ENCODE data around the gene TMEM141. TPM values are rescaled to one million over a fixed set of nuclear protein-coding genes. Genes with fewer than 3 reads are reported as not detected.

TMEM141 gene
- total RNA-seq, 2 experiments from 2014 or later = 39.9 to 43.2 TPM

Small RNAs within 50 kb of the gene (microRNA-seq; reads per million reads assigned to microRNA genes)
- gene MIR4292 (not detected), gene MIR6722 (not detected)

Other genes starting within 250 kb of the TMEM141 start
- gene NOTCH1, start 245.3 kb upstream of the TMEM141 start, total RNA-seq = 10 to 100 TPM; 86.6 to 94.1 TPM
- gene EGFL7, start 128.4 kb upstream of the TMEM141 start, total RNA-seq = 1 to 10 TPM; 1.9 TPM
- gene AGPAT2, start 103.9 kb upstream of the TMEM141 start, total RNA-seq = 10 to 100 TPM; 32.7 to 33.7 TPM
- under 1 TPM in 1 of 2 experiments, not detected in 1; 0.16 TPM for gene DIPK1B, start 78.8 kb upstream of the TMEM141 start, total RNA-seq
- 1 to 10 TPM; 1.8 to 2.4 TPM for gene LCN10, start 48.4 kb upstream of the TMEM141 start, total RNA-seq
- gene LCN6, start 42.8 kb upstream of the TMEM141 start, total RNA-seq = not detected
- gene LCN8, start 33.1 kb upstream of the TMEM141 start, total RNA-seq = not detected
- gene LCN15, start 26.8 kb upstream of the TMEM141 start, total RNA-seq = not detected
- gene CCDC183, start 5.0 kb downstream of the TMEM141 start, total RNA-seq = under 1 TPM; 0.26 to 0.44 TPM
- gene RABL6, start 16.6 kb downstream of the TMEM141 start, total RNA-seq = 100 to 1,000 TPM; 117 to 118 TPM
- 1 to 10 TPM; 5.3 to 5.6 TPM for gene AJM1, start 51.1 kb downstream of the TMEM141 start, total RNA-seq
- gene PHPT1, start 58.1 kb downstream of the TMEM141 start, total RNA-seq = 100 to 1,000 TPM; 108 to 119 TPM
- 10 to 100 TPM; 14.7 to 15.8 TPM for gene MAMDC4, start 61.0 kb downstream of the TMEM141 start, total RNA-seq
- 100 to 1,000 TPM; 279 to 310 TPM for gene EDF1, start 75.0 kb downstream of the TMEM141 start, total RNA-seq
- 10 to 100 TPM; 48.5 to 57.2 TPM for gene TRAF2, start 95.2 kb downstream of the TMEM141 start, total RNA-seq
- gene FBXW5, start 153.4 kb downstream of the TMEM141 start, total RNA-seq = 100 to 1,000 TPM; 103 to 104 TPM
- gene C8G, start 153.9 kb downstream of the TMEM141 start, total RNA-seq = 1 to 10 TPM; 1.4 to 1.5 TPM
- 1 to 10 TPM; 1.0 to 1.7 TPM for gene LCN12, start 160.9 kb downstream of the TMEM141 start, total RNA-seq
- 1 to 10 TPM; 1.2 to 1.4 TPM for gene PTGDS, start 186.2 kb downstream of the TMEM141 start, total RNA-seq
- gene LCNL1, start 191.6 kb downstream of the TMEM141 start, total RNA-seq = not detected
- 10 to 100 TPM; 80.6 to 85.2 TPM for gene PAXX, start 201.1 kb downstream of the TMEM141 start, total RNA-seq
- 1 to 10 TPM; 3.6 to 4.8 TPM for gene CLIC3, start 205.2 kb downstream of the TMEM141 start, total RNA-seq
- gene ABCA2, start 236.9 kb downstream of the TMEM141 start, total RNA-seq = 10 to 100 TPM; 61.5 to 62.0 TPM
- 1 to 10 TPM; 2.5 to 2.6 TPM for gene FUT7, start 240.7 kb downstream of the TMEM141 start, total RNA-seq

All from activated CD8-positive, alpha-beta T cell treated with anti-CD3 and anti-CD28 coated beads, Interleukin-2, amount 10 ng/mL, durations not matched to agents 7 days and 5 days (primary cell).